GM12878 (cell line): ENCODE data around the gene MTMR6. TPM values are rescaled to one million over a fixed set of nuclear protein-coding genes. Genes with fewer than 3 reads are reported as not detected.

Source experiments
- ATAC-seq: fragments of 200-7000 bp; cut with Tn5 transposase; 3 replicates; pipeline ENCODE4 v1.9.1; 2020; ENCODE audit warnings: mild to moderate bottlenecking, moderate library complexity
- BruUV-seq: library from RNA; stranded (reverse); fragments of 400-500 nt; replicated peaks from 2 replicates; lab custom pipeline; 2021; lab: Mats Ljungman, UMichigan
- CTCF ChIA-PET: fragments of 300-600 bp; sonication (Branson Sonifier 250); formaldehyde crosslinking; extraction: SDS; loops from one replicate; lab custom pipeline; 2021; ENCODE audit warnings: inconsistent platforms; lab: Yijun Ruan, JAX
- POLR2A ChIA-PET: fragments of 350-600 bp; formaldehyde crosslinking; extraction: SDS; loops from one replicate; lab custom pipeline; 2021; ENCODE audit warnings: inconsistent platforms; lab: Charles Lee
- RAD21 ChIA-PET: fragments of 300-600 bp; sonication (Branson Sonifier 250); formaldehyde crosslinking; loops from one replicate; lab custom pipeline; 2023; ENCODE audit warnings: antibody characterized with exemption; ENCODE audit not compliant: unreplicated experiment; lab: Charles Lee
- SMC1A ChIA-PET: fragments of 300-600 bp; sonication (Branson Sonifier 250); formaldehyde crosslinking; loops from one replicate; lab custom pipeline; 2023; ENCODE audit not compliant: unreplicated experiment, uncharacterized antibody; lab: Charles Lee
- DNase-seq: peaks from one replicate; pipeline ENCODE4 v3.0.0-alpha.2; 2011; ENCODE audit warnings: low read depth, low spot score
- FAIRE-seq: peaks from 3 replicates; lab custom pipeline; 2011; peaks lifted over from hg19 to GRCh38; lab: Jason Lieb, UNC
- H2AFZ ChIP-seq: 2 replicates; pipeline ENCODE4 v1.6.0; 2011; ENCODE audit warnings: low read depth, low read length, control low read depth; ENCODE audit not compliant: control insufficient read depth
- H3K27ac ChIP-seq: 2 replicates; pipeline ENCODE4 v1.5.1; 2011; ENCODE audit warnings: control low read depth; ENCODE audit not compliant: control insufficient read depth, insufficient read depth
- H3K27me3 ChIP-seq, 2 experiments: replicated peaks in 1 of 2; 2 replicates each; pipeline versions ENCODE4 v1.6.0 to v1.6.1; 2011; ENCODE audit warnings: low read length in 1 of 2; ENCODE audit not compliant: control insufficient read depth in 2 of 2, insufficient read depth in 2 of 2
- H3K36me3 ChIP-seq, 2 experiments: 2 replicates each; pipeline ENCODE4 v1.5.1; 2011; ENCODE audit warnings: low read length in 1 of 2; ENCODE audit not compliant: control insufficient read depth in 2 of 2, insufficient read depth in 2 of 2
- H3K4me1 ChIP-seq: 2 replicates; pipeline ENCODE4 v1.6.1; 2011; ENCODE audit warnings: mild to moderate bottlenecking, low read length, moderate library complexity, mixed read lengths; ENCODE audit not compliant: control insufficient read depth, insufficient read depth
- H3K4me2 ChIP-seq: 2 replicates; pipeline ENCODE4 v1.6.0; 2011; ENCODE audit warnings: control low read depth; ENCODE audit not compliant: control insufficient read depth, insufficient read depth
- H3K4me3 ChIP-seq: fragments of 200-600 bp; sonication (generic); 2 replicates; pipeline ENCODE4 v1.5.1; 2016
- H3K79me2 ChIP-seq: 2 replicates; pipeline ENCODE4 v1.6.0; 2011; ENCODE audit warnings: low read length; ENCODE audit not compliant: control insufficient read depth, insufficient read depth
- H3K9ac ChIP-seq: 2 replicates; pipeline ENCODE4 v1.8.0; 2011; ENCODE audit warnings: low read length, control low read depth, mixed read lengths; ENCODE audit not compliant: control insufficient read depth, insufficient read depth
- H3K9me3 ChIP-seq: replicated peaks from 3 replicates; pipeline ENCODE4 v1.5.1; 2011; ENCODE audit warnings: mild to moderate bottlenecking, low read length; ENCODE audit not compliant: control insufficient read depth, insufficient read depth
- H4K20me1 ChIP-seq: 2 replicates; pipeline ENCODE4 v1.6.0; 2011; ENCODE audit not compliant: control insufficient read depth, insufficient read depth
- CBX3 ChIP-seq: fragments of 200-600 bp; sonication (generic); IDR thresholded peaks from 2 replicates; pipeline ENCODE4 v1.6.1; 2016; ENCODE audit warnings: low read depth, borderline replicate concordance
- CHD1 ChIP-seq: IDR thresholded peaks from 2 replicates; pipeline ENCODE4 v1.6.1; 2012; ENCODE audit warnings: low read depth, low read length, improper control_type of control experiment
- EP300 ChIP-seq, 2 experiments: fragments of 150-350 bp in 1 of 2; IDR thresholded peaks; 2 replicates each; pipeline ENCODE4 v1.6.1; 2011 to 2012; ENCODE audit warnings: low read depth in 2 of 2, low read length in 2 of 2, borderline replicate concordance in 1 of 2, improper control_type of control experiment in 1 of 2, inconsistent platforms in 1 of 2; ENCODE audit not compliant: control insufficient read depth in 1 of 2
- ESRRA ChIP-seq: IDR thresholded peaks from 2 replicates; pipeline ENCODE4 v1.6.1; 2012; ENCODE audit warnings: mild to moderate bottlenecking, low read length, improper control_type of control experiment
- GABPA ChIP-seq: IDR thresholded peaks from 2 replicates; pipeline ENCODE4 v1.6.1; 2014; ENCODE audit warnings: antibody characterized with exemption, low read depth, mild to moderate bottlenecking, inconsistent platforms
- HDAC6 ChIP-seq: fragments of 200-600 bp; sonication (generic); IDR thresholded peaks from one replicate; pipeline ENCODE4 v1.8.0; 2017; ENCODE audit warnings: antibody characterized with exemption; ENCODE audit not compliant: unreplicated experiment
- RELA ChIP-seq: fragments of 450-650 bp; IDR thresholded peaks from 2 replicates; pipeline ENCODE4 v1.8.0; 2014; ENCODE audit warnings: borderline replicate concordance; ENCODE audit not compliant: partially characterized antibody
- STAT1 ChIP-seq: fragments of 450-650 bp; conservative IDR thresholded peaks from 2 replicates; pipeline ENCODE4 v1.6.1; 2014; ENCODE audit warnings: antibody characterized with exemption, mild to moderate bottlenecking
- SUZ12 ChIP-seq: fragments of 200-600 bp; sonication (generic); IDR thresholded peaks from one replicate; pipeline ENCODE4 v1.6.1; 2018; ENCODE audit warnings: antibody characterized with exemption, mild to moderate bottlenecking; ENCODE audit not compliant: unreplicated experiment
- ZNF207 ChIP-seq: fragments of 450-650 bp; IDR thresholded peaks from 2 replicates; pipeline ENCODE4 v1.6.1; 2014; ENCODE audit warnings: antibody characterized with exemption, mild to moderate bottlenecking, borderline replicate concordance
- ZNF384 ChIP-seq: IDR thresholded peaks from 2 replicates; pipeline ENCODE4 v1.6.1; 2012; ENCODE audit warnings: low read depth, mild to moderate bottlenecking, low read length, improper control_type of control experiment, borderline replicate concordance
- WGBS: methylation state at CpG from one replicate; pipeline ENCODE4 v1.1.6; 2016; ENCODE audit warnings: low lambda C conversion rate; ENCODE audit not compliant: insufficient replicate concordance, insufficient coverage; ENCODE audit errors: missing lambda C conversion rate; 5-methylcytosine and 5-hydroxymethylcytosine counted together
- in situ Hi-C: fragments of 300-500 bp; cut with MboI; formaldehyde crosslinking; loops from 9 replicates; pipeline ENCODE4 v1.14.3; 2018; ENCODE audit warnings: mixed read lengths
- intact Hi-C: fragments of 100-400 bp; cut with micrococcal nuclease; formaldehyde crosslinking; loops from one replicate; pipeline ENCODE4 v1.14.2; 2022; ENCODE audit not compliant: unreplicated experiment
- polyA plus RNA-seq, 11 experiments: library from polyadenylated mRNA; depleted of rRNA in 4 of 11; unstranded in 6 of 11; stranded (reverse) in 5 of 11; fragments of >200 nt; fragmentation: Nextera tagmentation in 4 of 11; fragmentation: Illumina TruSeq in 1 of 11; extraction: Ambion mirVana in 4 of 11; extraction: Trizol in 1 of 11; gene quantifications; 1 replicate in 1 of 11; 2 replicates in 10 of 11; pipeline versions ENCODE4 v1.2.1 to v1.2.3, GENCODE V29; 2011 to 2016; ENCODE audit warnings: inconsistent platforms in 2 of 11, missing spikeins in 2 of 11, low read depth in 1 of 11
- total RNA-seq, 4 experiments: library from RNA; depleted of rRNA in 3 of 4; stranded (reverse); fragments of >200 nt in 3 of 4; fragmentation: Illumina TruSeq in 1 of 4; extraction: Trizol in 1 of 4; gene quantifications; 2 replicates each; pipeline versions ENCODE4 v1.2.1 to v1.2.3, GENCODE V29; 2013 to 2021
- TF ChIP-seq, protein P1 (sequence below): fragments of 450-650 bp; formaldehyde crosslinking; IDR thresholded peaks from 2 replicates; pipeline ENCODE4 v1.4.0; 2020; ENCODE audit warnings: mild to moderate bottlenecking, moderate library complexity
- TF ChIP-seq, protein P2 (sequence below), 3 experiments: IDR thresholded peaks in 2 of 3; conservative IDR thresholded peaks in 1 of 3; 2 replicates each; pipeline ENCODE4 v1.5.1; 2011; ENCODE audit warnings: low read depth in 3 of 3, low read length in 3 of 3, mild to moderate bottlenecking in 3 of 3, control low read depth in 2 of 3, moderate library complexity in 2 of 3, inconsistent platforms in 1 of 3, mixed read lengths in 1 of 3; ENCODE audit not compliant: control insufficient read depth in 2 of 3, insufficient read depth in 1 of 3; ENCODE audit errors: extremely low read depth in 1 of 3
- TF ChIP-seq, protein P3 (sequence below): IDR thresholded peaks from 2 replicates; pipeline ENCODE4 v1.6.1; 2012; ENCODE audit warnings: mild to moderate bottlenecking, low read depth, low read length

The MTMR6 gene
- total and polyA plus RNA-seq, 10 of the 15 experiments (the other 5 are each of a cell fraction or from before 2014, with no cell fraction given) = 9.8 to 24.2 (median 16.0) TPM

DNA sequence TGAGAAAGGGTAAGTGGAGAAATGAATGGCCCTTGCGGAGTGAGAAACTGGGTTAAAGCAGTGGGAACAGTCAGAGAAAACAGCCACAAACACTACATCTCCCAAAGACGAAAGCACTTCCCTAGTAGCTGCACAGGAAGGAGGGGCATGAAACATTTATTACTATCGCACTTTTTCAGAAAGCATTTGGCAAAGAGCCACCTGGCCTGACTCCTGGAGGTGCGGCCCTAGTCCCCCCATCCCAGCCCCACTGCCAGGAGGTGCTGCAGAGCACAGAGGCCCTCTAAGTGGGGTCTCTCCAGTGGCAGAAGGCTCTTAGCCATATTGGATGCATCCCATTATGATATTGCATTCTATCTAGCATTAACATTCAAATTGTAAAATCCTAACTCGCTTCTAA, 55.8 kb downstream of the MTMR6 start:
- no peaks in the 10 kb centered on the region for H3K9me3 ChIP-seq
- no peak for TF ChIP-seq ESRRA
- no peak for TF ChIP-seq RELA
- TF ChIP-seq, protein P1, sequence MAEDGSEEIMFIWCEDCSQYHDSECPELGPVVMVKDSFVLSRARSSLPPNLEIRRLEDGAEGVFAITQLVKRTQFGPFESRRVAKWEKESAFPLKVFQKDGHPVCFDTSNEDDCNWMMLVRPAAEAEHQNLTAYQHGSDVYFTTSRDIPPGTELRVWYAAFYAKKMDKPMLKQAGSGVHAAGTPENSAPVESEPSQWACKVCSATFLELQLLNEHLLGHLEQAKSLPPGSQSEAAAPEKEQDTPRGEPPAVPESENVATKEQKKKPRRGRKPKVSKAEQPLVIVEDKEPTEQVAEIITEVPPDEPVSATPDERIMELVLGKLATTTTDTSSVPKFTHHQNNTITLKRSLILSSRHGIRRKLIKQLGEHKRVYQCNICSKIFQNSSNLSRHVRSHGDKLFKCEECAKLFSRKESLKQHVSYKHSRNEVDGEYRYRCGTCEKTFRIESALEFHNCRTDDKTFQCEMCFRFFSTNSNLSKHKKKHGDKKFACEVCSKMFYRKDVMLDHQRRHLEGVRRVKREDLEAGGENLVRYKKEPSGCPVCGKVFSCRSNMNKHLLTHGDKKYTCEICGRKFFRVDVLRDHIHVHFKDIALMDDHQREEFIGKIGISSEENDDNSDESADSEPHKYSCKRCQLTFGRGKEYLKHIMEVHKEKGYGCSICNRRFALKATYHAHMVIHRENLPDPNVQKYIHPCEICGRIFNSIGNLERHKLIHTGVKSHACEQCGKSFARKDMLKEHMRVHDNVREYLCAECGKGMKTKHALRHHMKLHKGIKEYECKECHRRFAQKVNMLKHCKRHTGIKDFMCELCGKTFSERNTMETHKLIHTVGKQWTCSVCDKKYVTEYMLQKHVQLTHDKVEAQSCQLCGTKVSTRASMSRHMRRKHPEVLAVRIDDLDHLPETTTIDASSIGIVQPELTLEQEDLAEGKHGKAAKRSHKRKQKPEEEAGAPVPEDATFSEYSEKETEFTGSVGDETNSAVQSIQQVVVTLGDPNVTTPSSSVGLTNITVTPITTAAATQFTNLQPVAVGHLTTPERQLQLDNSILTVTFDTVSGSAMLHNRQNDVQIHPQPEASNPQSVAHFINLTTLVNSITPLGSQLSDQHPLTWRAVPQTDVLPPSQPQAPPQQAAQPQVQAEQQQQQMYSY (CRISPR knock-in tag) = no peak
- no peak for TF ChIP-seq GABPA
- TF ChIP-seq CBX3 = no peak
- no peak for TF ChIP-seq ZNF207
- no peak for TF ChIP-seq EP300 (IDR thresholded peaks at IDR 0.05; ENCODE audit: borderline replicate concordance in 1 of 2, control insufficient read depth in 1 of 2, low read depth in 2 of 2, low read length in 2 of 2)
- no peak for TF ChIP-seq ZNF384
- TF ChIP-seq SUZ12 = no peak
- TF ChIP-seq STAT1 = no peak
- TF ChIP-seq, protein P2, sequence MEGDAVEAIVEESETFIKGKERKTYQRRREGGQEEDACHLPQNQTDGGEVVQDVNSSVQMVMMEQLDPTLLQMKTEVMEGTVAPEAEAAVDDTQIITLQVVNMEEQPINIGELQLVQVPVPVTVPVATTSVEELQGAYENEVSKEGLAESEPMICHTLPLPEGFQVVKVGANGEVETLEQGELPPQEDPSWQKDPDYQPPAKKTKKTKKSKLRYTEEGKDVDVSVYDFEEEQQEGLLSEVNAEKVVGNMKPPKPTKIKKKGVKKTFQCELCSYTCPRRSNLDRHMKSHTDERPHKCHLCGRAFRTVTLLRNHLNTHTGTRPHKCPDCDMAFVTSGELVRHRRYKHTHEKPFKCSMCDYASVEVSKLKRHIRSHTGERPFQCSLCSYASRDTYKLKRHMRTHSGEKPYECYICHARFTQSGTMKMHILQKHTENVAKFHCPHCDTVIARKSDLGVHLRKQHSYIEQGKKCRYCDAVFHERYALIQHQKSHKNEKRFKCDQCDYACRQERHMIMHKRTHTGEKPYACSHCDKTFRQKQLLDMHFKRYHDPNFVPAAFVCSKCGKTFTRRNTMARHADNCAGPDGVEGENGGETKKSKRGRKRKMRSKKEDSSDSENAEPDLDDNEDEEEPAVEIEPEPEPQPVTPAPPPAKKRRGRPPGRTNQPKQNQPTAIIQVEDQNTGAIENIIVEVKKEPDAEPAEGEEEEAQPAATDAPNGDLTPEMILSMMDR (IDR thresholded peaks at IDR 0.05 in 2 of 3, conservative IDR thresholded peaks at IDR 0.05 in 1 of 3; ENCODE audit: control insufficient read depth in 2 of 3, extremely low read depth in 1 of 3, insufficient read depth in 1 of 3, low read depth in 3 of 3, low read length in 3 of 3) = no peak
- TF ChIP-seq CHD1 = no peak
- TF ChIP-seq, protein P3, sequence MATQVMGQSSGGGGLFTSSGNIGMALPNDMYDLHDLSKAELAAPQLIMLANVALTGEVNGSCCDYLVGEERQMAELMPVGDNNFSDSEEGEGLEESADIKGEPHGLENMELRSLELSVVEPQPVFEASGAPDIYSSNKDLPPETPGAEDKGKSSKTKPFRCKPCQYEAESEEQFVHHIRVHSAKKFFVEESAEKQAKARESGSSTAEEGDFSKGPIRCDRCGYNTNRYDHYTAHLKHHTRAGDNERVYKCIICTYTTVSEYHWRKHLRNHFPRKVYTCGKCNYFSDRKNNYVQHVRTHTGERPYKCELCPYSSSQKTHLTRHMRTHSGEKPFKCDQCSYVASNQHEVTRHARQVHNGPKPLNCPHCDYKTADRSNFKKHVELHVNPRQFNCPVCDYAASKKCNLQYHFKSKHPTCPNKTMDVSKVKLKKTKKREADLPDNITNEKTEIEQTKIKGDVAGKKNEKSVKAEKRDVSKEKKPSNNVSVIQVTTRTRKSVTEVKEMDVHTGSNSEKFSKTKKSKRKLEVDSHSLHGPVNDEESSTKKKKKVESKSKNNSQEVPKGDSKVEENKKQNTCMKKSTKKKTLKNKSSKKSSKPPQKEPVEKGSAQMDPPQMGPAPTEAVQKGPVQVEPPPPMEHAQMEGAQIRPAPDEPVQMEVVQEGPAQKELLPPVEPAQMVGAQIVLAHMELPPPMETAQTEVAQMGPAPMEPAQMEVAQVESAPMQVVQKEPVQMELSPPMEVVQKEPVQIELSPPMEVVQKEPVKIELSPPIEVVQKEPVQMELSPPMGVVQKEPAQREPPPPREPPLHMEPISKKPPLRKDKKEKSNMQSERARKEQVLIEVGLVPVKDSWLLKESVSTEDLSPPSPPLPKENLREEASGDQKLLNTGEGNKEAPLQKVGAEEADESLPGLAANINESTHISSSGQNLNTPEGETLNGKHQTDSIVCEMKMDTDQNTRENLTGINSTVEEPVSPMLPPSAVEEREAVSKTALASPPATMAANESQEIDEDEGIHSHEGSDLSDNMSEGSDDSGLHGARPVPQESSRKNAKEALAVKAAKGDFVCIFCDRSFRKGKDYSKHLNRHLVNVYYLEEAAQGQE = no peak
- no peak for TF ChIP-seq HDAC6
- no peaks in the 10 kb centered on the region for H3K4me1 ChIP-seq
- H3K36me3 ChIP-seq = no peaks in the 10 kb centered on the region
- no peaks in the 10 kb centered on the region; a peak in 1 of 4 replicates for H3K27me3 ChIP-seq
- in situ Hi-C loops = no loop called here
- DNase-seq = no peak
- H3K4me3 ChIP-seq = no peak overlapping the region
- FAIRE-seq = no peak
- no peak overlapping the region for H3K4me2 ChIP-seq
- SMC1A ChIA-PET = no interaction called here
- no peaks in the 10 kb centered on the region for H3K79me2 ChIP-seq
- ATAC-seq = no peak
- POLR2A ChIA-PET = no interaction called here
- no peak overlapping the region for H3K27ac ChIP-seq
- H4K20me1 ChIP-seq = no peaks in the 10 kb centered on the region
- RAD21 ChIA-PET = no interaction called here
- CTCF ChIA-PET = no interaction called here
- no peak overlapping the region for H3K9ac ChIP-seq
- WGBS = 69% methylated on average over 5 of the region's 5 CpGs
- BruUV-seq = no TSS peak
- no peak overlapping the region for H2AFZ ChIP-seq
- intact Hi-C loops = loop anchor here (10.0 kb wide), 1 partner anchor 143 kb away; the partner anchor contains the start of gene ATP8A2
